ENCODE data around the gene PPP6R3.

- TF ChIP-seq CTCF (IDR thresholded peaks at IDR 0.05) (no peak), EP300 (IDR thresholded peaks at IDR 0.05) (no peak)
Measured at GRCh38 chr11:68552542-68552941, 92.0 kb downstream of the PPP6R3 start.
